ENCODE results near the gene TAF11L14. TPM values are rescaled to one million over a fixed set of nuclear protein-coding genes. Genes with fewer than 3 reads are reported as not detected.

TAF11L14 gene
- total and polyA plus RNA-seq, 2 of the 4 experiments (the other 2 are of a cell fraction): not detected

GRCh38 chr5:17625686-17626085 is 8.6 kb upstream of the TAF11L14 start:
- ChIA-PET POLR2A (ENCODE audit: unreplicated experiment) (no interaction called here), CTCF (no interaction called here)
- no peak overlapping the region for H3K18ac ChIP-seq (ENCODE audit: low read depth, low read length)
- no peak overlapping the region for H4K5ac ChIP-seq (ENCODE audit: low read depth, low read length)
- no peak overlapping the region for H2BK120ac ChIP-seq (ENCODE audit: low read depth, low read length)
- H2AFZ ChIP-seq (replicated peaks; ENCODE audit: low read length, poor library complexity): no peak overlapping the region
- no peak overlapping the region for H3K56ac ChIP-seq (ENCODE audit: extremely low read depth, insufficient read depth, low read length)
- no peak overlapping the region for H3K14ac ChIP-seq (replicated peaks; ENCODE audit: low read depth, low read length)
- BruUV-seq (replicated peaks): no TSS peak
- no peak overlapping the region for H3K23ac ChIP-seq (ENCODE audit: low read depth, low read length)
- intact Hi-C loops (cut with micrococcal nuclease) (no loop called here), in situ Hi-C loops (cut with MboI; ENCODE audit: low sequenced_read_pairs) (no loop called here), dilution Hi-C loops (cut with HindIII; ENCODE audit: low sequenced_read_pairs, unreplicated experiment) (no loop called here)
- DNase-seq (no peak), ATAC-seq (ENCODE audit: low read depth) (no peak)
- no peaks in the 10 kb centered on the region for H3K27me3 ChIP-seq (ENCODE audit: control insufficient read depth, insufficient read depth, low read length)
- H3K4me3 ChIP-seq (ENCODE audit: insufficient read depth, low read depth, low read length): no peak overlapping the region
- no peaks in the 10 kb centered on the region for H3K9me1 ChIP-seq (ENCODE audit: insufficient read depth, low read length)
- H2AK5ac ChIP-seq (ENCODE audit: low read depth, low read length): no peak overlapping the region
- no peaks in the 10 kb centered on the region for H3K36me3 ChIP-seq (ENCODE audit: control insufficient read depth, insufficient read depth, low read length)
- no peaks in the 10 kb centered on the region; the same call in 1 of the 2 replicates for H3K9me3 ChIP-seq (ENCODE audit: control insufficient read depth, insufficient read depth, low read length)
- H4K20me1 ChIP-seq (ENCODE audit: insufficient read depth, low read length): no peaks in the 10 kb centered on the region
- H3K4me2 ChIP-seq (ENCODE audit: low read depth, low read length): no peak overlapping the region
- H4K91ac ChIP-seq (ENCODE audit: insufficient read depth, low read depth, low read length): no peak overlapping the region
- no peak overlapping the region for H4K8ac ChIP-seq (ENCODE audit: low read depth in 2 of 2, low read length in 2 of 2)
- WGBS, 2 experiments (ENCODE audit: extremely low coverage in 2 of 2, insufficient read length in 1 of 2): 90% methylated on average over 3 of the region's 11 CpGs; no CpG with 5 or more reads in 1 of the 2 experiments
- H2AK9ac ChIP-seq (replicated peaks; ENCODE audit: low read depth, low read length, poor library complexity): no peak overlapping the region
- no peaks in the 10 kb centered on the region for H3K79me1 ChIP-seq (ENCODE audit: low read depth in 1 of 2, low read length in 2 of 2)
- no peak overlapping the region for H3K9ac ChIP-seq (ENCODE audit: low read depth, low read length)
- no peak for TF ChIP-seq MAZ (IDR thresholded peaks at IDR 0.05; ENCODE audit: borderline replicate concordance, low read depth, low read length)
- no peak for TF ChIP-seq RAD21 (IDR thresholded peaks at IDR 0.05; ENCODE audit: low read length)
- no peak for TF ChIP-seq CEBPB (IDR thresholded peaks at IDR 0.05; ENCODE audit: low read depth, low read length)
- TF ChIP-seq, protein P1, sequence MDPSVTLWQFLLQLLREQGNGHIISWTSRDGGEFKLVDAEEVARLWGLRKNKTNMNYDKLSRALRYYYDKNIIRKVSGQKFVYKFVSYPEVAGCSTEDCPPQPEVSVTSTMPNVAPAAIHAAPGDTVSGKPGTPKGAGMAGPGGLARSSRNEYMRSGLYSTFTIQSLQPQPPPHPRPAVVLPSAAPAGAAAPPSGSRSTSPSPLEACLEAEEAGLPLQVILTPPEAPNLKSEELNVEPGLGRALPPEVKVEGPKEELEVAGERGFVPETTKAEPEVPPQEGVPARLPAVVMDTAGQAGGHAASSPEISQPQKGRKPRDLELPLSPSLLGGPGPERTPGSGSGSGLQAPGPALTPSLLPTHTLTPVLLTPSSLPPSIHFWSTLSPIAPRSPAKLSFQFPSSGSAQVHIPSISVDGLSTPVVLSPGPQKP (IDR thresholded peaks at IDR 0.05; ENCODE audit: borderline replicate concordance, low read depth, low read length): no peak
- no peak for TF ChIP-seq NFE2L2 (IDR thresholded peaks at IDR 0.05; ENCODE audit: low read depth, low read length)
- TF ChIP-seq POLR2A (IDR thresholded peaks at IDR 0.05; ENCODE audit: low read depth, low read length): no peak
- no peak for TF ChIP-seq FOS (IDR thresholded peaks at IDR 0.05; ENCODE audit: low read depth, low read length)
- TF ChIP-seq BHLHE40 (IDR thresholded peaks at IDR 0.05; ENCODE audit: low read depth, low read length): no peak
- TF ChIP-seq MXI1 (IDR thresholded peaks at IDR 0.05; ENCODE audit: borderline replicate concordance, low read depth, low read length): no peak
- no peak for TF ChIP-seq MAFK (IDR thresholded peaks at IDR 0.05; ENCODE audit: low read depth, low read length)
- no peak for TF ChIP-seq CHD1 (IDR thresholded peaks at IDR 0.05; ENCODE audit: low read depth, low read length)
- no peak for TF ChIP-seq USF2 (IDR thresholded peaks at IDR 0.05; ENCODE audit: low read depth, low read length)
- TF ChIP-seq, protein P2, sequence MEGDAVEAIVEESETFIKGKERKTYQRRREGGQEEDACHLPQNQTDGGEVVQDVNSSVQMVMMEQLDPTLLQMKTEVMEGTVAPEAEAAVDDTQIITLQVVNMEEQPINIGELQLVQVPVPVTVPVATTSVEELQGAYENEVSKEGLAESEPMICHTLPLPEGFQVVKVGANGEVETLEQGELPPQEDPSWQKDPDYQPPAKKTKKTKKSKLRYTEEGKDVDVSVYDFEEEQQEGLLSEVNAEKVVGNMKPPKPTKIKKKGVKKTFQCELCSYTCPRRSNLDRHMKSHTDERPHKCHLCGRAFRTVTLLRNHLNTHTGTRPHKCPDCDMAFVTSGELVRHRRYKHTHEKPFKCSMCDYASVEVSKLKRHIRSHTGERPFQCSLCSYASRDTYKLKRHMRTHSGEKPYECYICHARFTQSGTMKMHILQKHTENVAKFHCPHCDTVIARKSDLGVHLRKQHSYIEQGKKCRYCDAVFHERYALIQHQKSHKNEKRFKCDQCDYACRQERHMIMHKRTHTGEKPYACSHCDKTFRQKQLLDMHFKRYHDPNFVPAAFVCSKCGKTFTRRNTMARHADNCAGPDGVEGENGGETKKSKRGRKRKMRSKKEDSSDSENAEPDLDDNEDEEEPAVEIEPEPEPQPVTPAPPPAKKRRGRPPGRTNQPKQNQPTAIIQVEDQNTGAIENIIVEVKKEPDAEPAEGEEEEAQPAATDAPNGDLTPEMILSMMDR (conservative IDR thresholded peaks at IDR 0.05; ENCODE audit: low read depth, low read length): no peak
- no peak for TF ChIP-seq RCOR1 (IDR thresholded peaks at IDR 0.05; ENCODE audit: insufficient replicate concordance, low read length)
- no peak for TF ChIP-seq SMC3 (IDR thresholded peaks at IDR 0.05; ENCODE audit: low read depth, low read length)
- no peak for TF ChIP-seq RFX5 (IDR thresholded peaks at IDR 0.05; ENCODE audit: low read depth, low read length)
- H2BK15ac ChIP-seq (ENCODE audit: low read depth, low read length): no peak overlapping the region
- no peak overlapping the region for H3K4ac ChIP-seq (ENCODE audit: low read depth, low read length)
- H2BK20ac ChIP-seq (ENCODE audit: low read depth, low read length): no peak overlapping the region
- no peak overlapping the region for H2BK5ac ChIP-seq (ENCODE audit: low read depth, low read length, poor library complexity, severe bottlenecking)
- no peak overlapping the region for H3K27ac ChIP-seq (ENCODE audit: insufficient read depth, low read length)
- H3K4me1 ChIP-seq (ENCODE audit: control insufficient read depth, insufficient read depth, low read length): no peaks in the 10 kb centered on the region
